Mesendoderm (in vitro differentiated cells): ENCODE measurements around the gene CYP24A1.

Experiments
- DNase-seq: peaks from one replicate; pipeline ENCODE4 v3.0.0; 2013
- H2AK5ac ChIP-seq: 2 replicates; pipeline ENCODE4 v1.6.1; 2013; ENCODE audit warnings: low read length, inconsistent platforms
- H2BK120ac ChIP-seq: 2 replicates; pipeline ENCODE4 v1.6.1; 2013; ENCODE audit warnings: low read depth, mild to moderate bottlenecking, low read length, moderate library complexity, mixed read lengths
- H2BK15ac ChIP-seq: replicated peaks from 2 replicates; pipeline ENCODE4 v1.6.1; 2013; ENCODE audit warnings: low read depth, mild to moderate bottlenecking, moderate library complexity
- H2BK5ac ChIP-seq: 2 replicates; pipeline ENCODE4 v1.6.1; 2013; ENCODE audit warnings: low read length, inconsistent platforms
- H3K18ac ChIP-seq: 2 replicates; pipeline ENCODE4 v1.6.1; 2013; ENCODE audit warnings: mild to moderate bottlenecking, low read length, mixed read lengths
- H3K23ac ChIP-seq: one replicate; pipeline ENCODE4 v1.6.1; 2013; ENCODE audit warnings: low read length
- H3K27ac ChIP-seq: 2 replicates; pipeline ENCODE4 v1.5.1; 2013; ENCODE audit warnings: low read depth, mild to moderate bottlenecking, inconsistent platforms, low read length, moderate library complexity
- H3K27me3 ChIP-seq: 2 replicates; pipeline ENCODE4 v1.6.1; 2013; ENCODE audit warnings: low read length, control low read depth, mild to moderate bottlenecking, inconsistent platforms; ENCODE audit not compliant: insufficient read depth, poor library complexity
- H3K36me3 ChIP-seq: 2 replicates; pipeline ENCODE4 v1.6.1; 2013; ENCODE audit warnings: low read length, inconsistent platforms; ENCODE audit not compliant: control insufficient read depth, insufficient read depth
- H3K4ac ChIP-seq: one replicate; pipeline ENCODE4 v1.6.1; 2013; ENCODE audit warnings: low read depth, mild to moderate bottlenecking, low read length, moderate library complexity
- H3K4me1 ChIP-seq: 2 replicates; pipeline ENCODE4 v1.6.1; 2013; ENCODE audit warnings: low read depth, low read length, inconsistent platforms; ENCODE audit not compliant: control insufficient read depth
- H3K4me2 ChIP-seq: 2 replicates; pipeline ENCODE4 v1.6.1; 2013; ENCODE audit warnings: low read length
- H3K4me3 ChIP-seq: 2 replicates; pipeline ENCODE4 v1.5.1; 2013; ENCODE audit warnings: mild to moderate bottlenecking, low read length
- H3K56ac ChIP-seq: one replicate; pipeline ENCODE4 v1.6.1; 2013; ENCODE audit warnings: low read length
- H3K79me1 ChIP-seq: 2 replicates; pipeline ENCODE4 v1.6.1; 2013; ENCODE audit warnings: low read length, inconsistent platforms
- H3K79me2 ChIP-seq: 2 replicates; pipeline ENCODE4 v1.6.1; 2013; ENCODE audit warnings: mild to moderate bottlenecking, low read length; ENCODE audit not compliant: control insufficient read depth, insufficient read depth
- H3K9ac ChIP-seq: 2 replicates; pipeline ENCODE4 v1.6.1; 2013; ENCODE audit warnings: low read length, inconsistent platforms
- H4K5ac ChIP-seq: one replicate; pipeline ENCODE4 v1.6.1; 2013; ENCODE audit warnings: low read length
- H4K8ac ChIP-seq: one replicate; pipeline ENCODE4 v1.6.1; 2013; ENCODE audit warnings: low read depth, mild to moderate bottlenecking, control low read depth, low read length, moderate library complexity
- WGBS: extraction: QIAGEN DNeasy Blood & Tissue Kit; methylation state at CpG from one replicate; pipeline ENCODE4 v1.1.7; 2013; ENCODE audit warnings: low lambda C conversion rate, missing lambda C conversion rate; ENCODE audit not compliant: insufficient coverage; ENCODE audit errors: extremely low coverage; 5-methylcytosine and 5-hydroxymethylcytosine counted together

Gene CYP24A1

DNA sequence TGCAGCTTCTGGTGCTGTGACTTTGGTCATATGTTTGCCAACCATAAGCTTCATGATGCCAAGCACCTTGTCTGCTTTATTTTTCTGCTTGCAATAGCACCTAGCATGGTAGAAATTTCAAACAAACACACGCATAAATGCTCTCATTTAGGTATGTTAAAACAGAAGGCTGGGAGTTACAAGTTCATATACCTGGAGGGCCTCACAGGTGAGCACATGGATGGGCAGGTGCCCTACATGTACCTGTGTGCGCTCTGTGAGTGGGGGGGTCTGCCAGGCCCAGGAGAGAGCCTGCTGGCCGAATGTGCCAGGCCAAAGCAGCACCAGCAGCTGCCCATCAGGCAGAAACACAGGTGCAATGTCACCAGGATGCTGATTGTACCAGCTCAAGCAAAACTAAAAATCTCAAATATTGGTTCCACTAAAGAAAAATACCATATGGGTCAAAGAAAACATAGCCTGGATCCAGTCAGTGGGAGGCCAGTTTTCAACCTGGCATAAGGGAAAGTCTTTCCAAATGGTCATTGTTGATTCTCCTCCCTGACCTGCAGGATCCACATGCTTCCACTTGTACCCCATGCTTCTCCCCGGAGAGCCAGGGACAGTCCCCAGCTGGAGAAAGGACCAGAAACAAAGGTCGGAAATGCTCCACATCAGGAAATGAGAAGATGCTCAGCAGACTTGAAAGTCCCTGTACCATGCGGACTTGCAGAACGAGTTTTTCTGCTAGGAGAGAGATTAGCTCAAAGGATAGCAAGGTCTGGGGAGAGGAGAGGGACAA is 26.9 kb upstream of the CYP24A1 start:
- H3K56ac ChIP-seq = no peak overlapping the region
- no peaks in the 10 kb centered on the region for H3K79me2 ChIP-seq
- H2BK15ac ChIP-seq = no peak overlapping the region
- H3K79me1 ChIP-seq = no peaks in the 10 kb centered on the region
- no peak overlapping the region for H2AK5ac ChIP-seq
- peak; percentile 26 for DNase-seq
- no peak overlapping the region for H3K23ac ChIP-seq
- H3K4ac ChIP-seq = no peak overlapping the region
- no peaks in the 10 kb centered on the region for H3K4me1 ChIP-seq
- no peak overlapping the region for H2BK5ac ChIP-seq
- H3K18ac ChIP-seq = no peak overlapping the region
- H4K5ac ChIP-seq = no peak overlapping the region
- H3K36me3 ChIP-seq = no peaks in the 10 kb centered on the region
- H3K27ac ChIP-seq = no peak overlapping the region
- H4K8ac ChIP-seq = no peak overlapping the region
- WGBS = no CpG with 5 or more reads among the region's 7 CpGs
- no peak overlapping the region for H3K4me3 ChIP-seq
- no peak overlapping the region for H2BK120ac ChIP-seq
- no peak overlapping the region for H3K9ac ChIP-seq
- H3K4me2 ChIP-seq = no peak overlapping the region
- no peaks in the 10 kb centered on the region for H3K27me3 ChIP-seq

DNA sequence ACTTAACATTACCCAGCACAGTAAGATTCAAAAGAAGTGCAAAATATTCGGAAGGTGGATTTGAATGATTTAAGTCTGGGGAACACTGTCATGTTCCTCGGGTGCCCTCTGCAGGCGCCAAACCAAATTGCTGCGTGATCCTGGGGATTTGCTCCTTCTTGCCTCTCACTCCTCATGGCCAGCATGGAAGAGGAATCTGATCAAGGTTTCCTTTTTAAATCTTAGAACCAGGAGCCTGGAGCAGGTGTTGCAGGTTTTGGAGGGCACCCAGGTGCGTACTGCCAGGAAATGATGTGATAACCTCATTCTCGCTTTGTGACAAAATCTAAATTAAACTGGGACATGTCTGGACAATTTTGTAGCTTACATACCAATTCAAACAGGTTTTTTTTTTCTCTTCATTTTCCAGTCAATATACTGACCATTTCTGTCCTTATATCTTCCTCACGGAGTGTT is 26.0 kb upstream of the CYP24A1 start:
- H3K4me3 ChIP-seq = no peak overlapping the region
- H3K4me1 ChIP-seq = no peaks in the 10 kb centered on the region
- no peak overlapping the region for H2BK5ac ChIP-seq
- no peak overlapping the region for H3K9ac ChIP-seq
- no peak overlapping the region for H3K27ac ChIP-seq
- H3K4me2 ChIP-seq = no peak overlapping the region
- no peak overlapping the region for H4K8ac ChIP-seq
- no peaks in the 10 kb centered on the region for H3K79me1 ChIP-seq
- H3K18ac ChIP-seq = no peak overlapping the region
- H2AK5ac ChIP-seq = no peak overlapping the region
- no CpG with 5 or more reads among the region's 7 CpGs for WGBS
- H2BK15ac ChIP-seq = no peak overlapping the region
- H4K5ac ChIP-seq = no peak overlapping the region
- H3K79me2 ChIP-seq = no peaks in the 10 kb centered on the region
- H3K4ac ChIP-seq = no peak overlapping the region
- DNase-seq = peak; percentile 80
- no peaks in the 10 kb centered on the region for H3K27me3 ChIP-seq
- H3K23ac ChIP-seq = no peak overlapping the region
- no peak overlapping the region for H2BK120ac ChIP-seq
- H3K56ac ChIP-seq = no peak overlapping the region
- H3K36me3 ChIP-seq = no peaks in the 10 kb centered on the region

DNA sequence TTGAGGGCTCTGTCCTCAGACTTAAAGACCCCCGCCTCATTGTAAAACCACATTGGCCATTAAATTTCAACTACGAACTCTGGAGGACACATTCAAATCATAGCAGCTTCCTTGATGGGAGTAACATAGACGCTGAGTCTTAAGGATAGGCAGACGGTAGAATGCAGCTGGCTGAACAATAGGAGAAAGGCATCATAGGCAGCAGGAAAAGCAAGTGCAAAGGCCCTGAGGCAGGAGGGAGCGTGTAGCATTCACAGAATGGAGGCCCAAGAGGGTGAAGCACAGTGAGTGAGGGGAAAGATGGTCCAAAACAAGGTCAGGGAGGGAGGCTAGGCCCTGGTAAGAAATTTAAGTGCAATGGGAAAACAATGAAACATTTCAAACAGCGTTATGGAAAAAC is 25.5 kb upstream of the CYP24A1 start:
- Histone ChIP-seq H3K18ac (no peak overlapping the region), H3K4me1 (no peaks in the 10 kb centered on the region), H3K79me1 (no peaks in the 10 kb centered on the region), H3K23ac (no peak overlapping the region), H2AK5ac (no peak overlapping the region), H3K27me3 (no peaks in the 10 kb centered on the region), H3K4me3 (no peak overlapping the region), H3K4ac (no peak overlapping the region), H3K56ac (no peak overlapping the region), H4K5ac (no peak overlapping the region), H2BK5ac (no peak overlapping the region), H4K8ac (no peak overlapping the region), H2BK120ac (no peak overlapping the region), H3K79me2 (no peaks in the 10 kb centered on the region), H3K27ac (no peak overlapping the region), H3K4me2 (no peak overlapping the region), H3K9ac (no peak overlapping the region), H3K36me3 (no peaks in the 10 kb centered on the region), H2BK15ac (no peak overlapping the region)
- no CpG with 5 or more reads among the region's 6 CpGs for WGBS
- no peak for DNase-seq

DNA sequence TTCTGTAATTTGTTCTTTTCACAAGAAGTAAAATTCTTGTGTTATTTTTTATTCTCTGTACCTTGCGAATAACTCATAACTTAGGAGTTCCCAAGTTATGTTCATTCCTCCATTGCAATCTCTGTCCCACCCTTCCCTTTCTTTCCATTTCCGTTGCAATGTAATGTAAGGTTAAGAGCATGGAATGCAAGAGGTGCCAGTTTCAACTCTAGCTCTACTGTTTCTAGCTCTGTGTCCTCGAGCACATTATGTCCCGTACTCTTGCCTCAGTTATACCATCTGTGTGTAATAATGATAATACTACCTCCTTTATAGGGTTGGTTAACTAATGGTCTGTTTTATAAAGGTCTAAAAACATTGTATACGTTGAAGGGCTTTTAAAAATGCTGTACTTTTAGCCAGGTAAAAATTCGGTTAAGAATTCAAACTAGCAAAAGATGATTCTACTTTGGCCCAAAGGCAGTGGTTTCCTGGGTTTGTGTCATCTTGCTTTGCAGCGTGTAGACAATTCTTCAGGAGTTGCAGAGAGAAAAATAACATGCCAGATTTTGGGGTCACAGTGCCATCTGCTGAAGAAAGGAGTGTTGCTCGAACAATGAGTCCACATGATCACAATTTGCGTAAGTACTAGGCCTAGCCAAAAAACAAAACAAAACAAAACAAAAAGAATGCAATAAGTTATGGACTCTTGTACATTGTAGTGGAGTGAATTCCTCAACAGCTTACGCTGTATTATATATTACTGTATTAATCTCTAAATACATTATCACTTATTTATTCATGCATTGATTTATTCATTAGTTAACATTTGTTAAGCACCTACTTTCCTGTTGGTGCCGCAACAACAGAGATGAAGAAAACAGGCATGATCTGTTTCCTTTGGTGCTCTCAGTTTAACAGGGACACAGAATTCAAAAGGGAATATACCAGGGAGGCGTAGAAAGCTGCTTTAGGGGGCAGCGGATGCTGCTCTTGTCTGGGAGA is 24.1 kb upstream of the CYP24A1 start:
- H2BK15ac ChIP-seq = no peak overlapping the region
- H3K56ac ChIP-seq = no peak overlapping the region
- H3K4me3 ChIP-seq = no peak overlapping the region
- no peak overlapping the region for H3K4ac ChIP-seq
- no peaks in the 10 kb centered on the region for H3K79me2 ChIP-seq
- WGBS = no CpG with 5 or more reads among the region's 13 CpGs
- no peak overlapping the region for H3K9ac ChIP-seq
- H2BK120ac ChIP-seq = no peak overlapping the region
- H2AK5ac ChIP-seq = no peak overlapping the region
- H4K5ac ChIP-seq = no peak overlapping the region
- H2BK5ac ChIP-seq = no peak overlapping the region
- H3K4me2 ChIP-seq = no peak overlapping the region
- no peaks in the 10 kb centered on the region for H3K79me1 ChIP-seq
- H4K8ac ChIP-seq = no peak overlapping the region
- H3K18ac ChIP-seq = no peak overlapping the region
- no peaks in the 10 kb centered on the region for H3K27me3 ChIP-seq
- peak; percentile 68 for DNase-seq
- H3K27ac ChIP-seq = no peak overlapping the region
- H3K36me3 ChIP-seq = no peaks in the 10 kb centered on the region
- no peaks in the 10 kb centered on the region for H3K4me1 ChIP-seq
- no peak overlapping the region for H3K23ac ChIP-seq

DNA sequence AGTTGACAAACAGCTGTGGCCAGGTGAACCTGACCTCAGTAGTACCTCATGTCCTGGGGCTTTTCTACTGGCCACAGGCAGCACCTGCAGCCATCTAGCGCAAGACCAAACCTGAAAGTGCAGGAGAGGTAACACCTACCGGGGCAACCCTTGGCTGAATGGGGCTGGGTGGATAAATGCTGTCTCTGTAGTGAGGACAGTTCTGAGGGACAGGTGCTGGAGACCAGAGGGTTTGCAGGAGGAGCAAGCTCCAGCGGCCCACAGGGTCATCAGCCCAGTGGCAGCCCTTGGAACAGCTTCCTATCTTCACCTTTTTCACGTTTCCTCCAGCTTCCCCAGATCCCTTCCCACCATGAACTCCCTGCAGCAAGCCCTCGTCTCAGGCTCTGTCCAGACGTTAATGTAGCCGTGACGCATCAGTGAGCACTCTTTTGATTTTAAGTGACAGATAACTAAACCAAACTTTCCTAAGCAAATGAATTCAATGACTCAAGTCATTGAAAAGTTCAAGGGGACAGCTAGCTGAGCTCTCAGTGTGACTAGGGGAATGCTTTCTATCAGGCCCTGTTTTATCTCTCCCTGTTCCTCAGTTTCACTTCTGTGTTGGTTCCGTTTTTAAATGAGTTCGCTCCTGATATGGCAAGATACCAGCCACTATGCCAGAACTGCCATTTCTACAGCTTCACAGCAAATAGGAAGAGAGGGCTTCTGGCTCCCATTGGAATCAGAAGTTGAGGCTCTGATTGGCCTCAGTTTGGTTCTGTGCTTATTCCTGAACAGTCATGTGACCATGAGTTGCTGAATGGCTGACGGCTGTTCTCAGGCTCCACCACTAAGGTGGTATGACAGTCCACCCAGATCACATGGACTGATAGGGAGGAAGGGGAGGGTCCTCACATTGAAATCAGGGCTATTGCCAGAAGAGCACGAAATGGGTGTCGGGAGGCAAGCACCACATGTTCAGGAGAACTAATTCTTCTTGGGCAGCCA is 22.0 kb upstream of the CYP24A1 start:
- no peak overlapping the region for H4K5ac ChIP-seq
- H2AK5ac ChIP-seq = no peak overlapping the region
- H3K4me2 ChIP-seq = no peak overlapping the region
- H3K4me1 ChIP-seq = no peaks in the 10 kb centered on the region
- no peak overlapping the region for H4K8ac ChIP-seq
- H2BK120ac ChIP-seq = no peak overlapping the region
- H2BK5ac ChIP-seq = no peak overlapping the region
- DNase-seq = no peak
- H3K56ac ChIP-seq = no peak overlapping the region
- no peaks in the 10 kb centered on the region for H3K79me1 ChIP-seq
- no peak overlapping the region for H3K4me3 ChIP-seq
- no peak overlapping the region for H3K9ac ChIP-seq
- H3K27ac ChIP-seq = no peak overlapping the region
- H3K4ac ChIP-seq = no peak overlapping the region
- H3K36me3 ChIP-seq = no peaks in the 10 kb centered on the region
- no peak overlapping the region for H3K23ac ChIP-seq
- no peak overlapping the region for H3K18ac ChIP-seq
- no peak overlapping the region for H2BK15ac ChIP-seq
- no CpG with 5 or more reads among the region's 13 CpGs for WGBS
- H3K79me2 ChIP-seq = no peaks in the 10 kb centered on the region
- H3K27me3 ChIP-seq = no peaks in the 10 kb centered on the region
